Subcutaneous preadipocyte (primary cell): ENCODE measurements around the gene TOMM34. TPM values are rescaled to one million over a fixed set of nuclear protein-coding genes. Genes with fewer than 3 reads are reported as not detected.

Experiments used
- small RNA-seq: library from RNA; depleted of rRNA; stranded (forward); fragments of <200 nt; gene quantifications from one replicate; pipeline ENCODE3, GENCODE V24; 2012
- total RNA-seq: library from RNA; depleted of rRNA; stranded (reverse); fragments of >200 nt; gene quantifications from 2 replicates; pipeline ENCODE4 v1.2.3, GENCODE V29; 2012

The TOMM34 gene, protein sequence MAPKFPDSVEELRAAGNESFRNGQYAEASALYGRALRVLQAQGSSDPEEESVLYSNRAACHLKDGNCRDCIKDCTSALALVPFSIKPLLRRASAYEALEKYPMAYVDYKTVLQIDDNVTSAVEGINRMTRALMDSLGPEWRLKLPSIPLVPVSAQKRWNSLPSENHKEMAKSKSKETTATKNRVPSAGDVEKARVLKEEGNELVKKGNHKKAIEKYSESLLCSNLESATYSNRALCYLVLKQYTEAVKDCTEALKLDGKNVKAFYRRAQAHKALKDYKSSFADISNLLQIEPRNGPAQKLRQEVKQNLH
- 23.9 and 33.2 TPM in 2 replicates for total RNA-seq

GRCh38 chr20:44960103-44960852 lies at the start of gene TOMM34:
TOMM34 (minus strand) TSS chr20:44960397; CDS start chr20:44960333, 64 bp downstream.

DNA sequence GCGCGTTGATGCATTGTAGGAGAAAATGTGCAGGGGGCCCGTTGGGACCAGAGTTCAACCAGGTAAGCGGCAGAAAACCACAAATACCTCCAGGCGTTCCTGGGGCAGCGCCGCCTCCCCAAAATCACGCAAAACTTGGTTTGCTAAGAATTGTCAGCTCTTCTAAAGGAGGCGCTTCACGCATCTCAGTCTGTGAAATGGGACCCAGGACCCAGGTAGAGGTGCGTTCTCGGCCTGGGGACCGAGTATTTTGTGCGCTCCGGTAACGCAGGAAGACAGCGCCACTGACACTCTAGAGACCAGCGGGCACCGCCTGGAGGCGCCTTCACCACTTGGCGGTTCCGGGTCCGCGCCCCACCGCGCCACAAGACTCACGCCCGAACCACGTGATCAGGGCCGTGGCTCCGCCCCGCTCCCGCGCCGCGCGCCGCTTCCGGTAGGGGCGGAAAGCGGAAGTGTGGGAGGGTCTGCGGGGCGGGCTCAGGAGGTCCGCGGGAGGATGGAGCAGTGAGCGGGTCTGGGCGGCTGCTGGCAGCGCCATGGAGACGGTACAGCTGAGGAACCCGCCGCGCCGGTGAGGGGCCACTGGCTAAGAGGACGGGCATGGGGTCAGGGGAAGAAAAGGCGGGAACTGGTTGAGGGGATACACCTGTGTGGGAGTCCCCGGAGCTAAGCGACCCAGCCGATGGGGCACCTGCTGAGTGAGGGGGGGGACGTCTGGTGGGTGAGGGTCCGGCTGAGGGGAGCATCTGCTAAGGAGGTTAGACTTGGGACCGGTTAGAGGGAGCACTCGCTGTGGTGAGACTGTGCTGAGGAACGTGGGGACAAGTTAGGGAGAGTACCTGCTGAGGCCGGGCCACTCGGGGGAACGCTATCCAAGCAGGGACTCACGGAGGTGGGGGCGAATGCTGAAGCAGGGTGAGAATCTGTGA lies 6.1 kb upstream of the TOMM34 start, which contains the start of gene STK4:
Gene STK4, plus strand, starts transcription at position 483 of the 932 bp plus-strand sequence. Its CDS starts 57 bp downstream, at position 540.

DNA sequence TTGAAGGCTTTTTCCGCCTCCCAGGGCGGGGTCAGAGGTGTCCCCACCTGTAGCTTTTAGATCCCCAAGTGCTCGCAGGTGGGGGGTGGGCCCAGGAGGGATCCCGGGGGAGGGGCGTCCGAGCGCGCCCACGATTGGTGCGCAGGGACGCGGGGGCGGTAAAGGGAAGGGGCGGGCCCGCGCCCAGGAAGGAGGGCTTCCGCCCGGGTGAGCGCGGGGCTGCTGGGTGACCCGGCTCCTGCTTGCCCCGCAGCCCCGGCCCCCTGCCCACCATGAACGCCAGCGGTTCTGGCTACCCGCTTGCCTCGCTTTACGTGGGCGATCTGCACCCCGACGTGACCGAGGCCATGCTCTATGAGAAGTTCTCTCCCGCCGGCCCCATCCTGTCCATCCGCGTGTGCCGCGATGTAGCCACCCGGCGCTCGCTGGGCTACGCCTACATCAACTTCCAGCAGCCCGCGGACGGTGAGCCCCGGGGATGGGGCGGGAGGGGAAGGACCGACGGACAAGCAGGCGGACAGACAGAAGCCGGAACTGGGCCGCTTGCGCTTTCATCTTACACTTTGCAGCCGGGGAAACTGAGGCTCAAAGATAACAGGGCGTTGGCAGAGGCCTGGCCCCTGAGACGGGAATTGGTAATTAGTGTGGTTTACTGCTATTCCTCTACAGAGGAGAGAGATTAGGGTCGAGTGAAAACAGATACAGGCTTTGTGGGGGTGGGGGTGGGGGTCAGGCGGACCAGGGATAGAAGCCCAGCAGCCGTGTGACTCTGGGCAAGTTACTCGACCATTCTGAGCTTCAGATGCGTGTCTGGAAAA lies 50.1 kb downstream of the TOMM34 start, which contains the start of gene PABPC1L:
Gene PABPC1L, plus strand, starts transcription at position 189 of the 818 bp plus-strand sequence. Its CDS starts 84 bp downstream, at position 273.

Small RNAs within 50 kb of the gene (small RNA-seq; reads per million reads assigned to genes)
- gene RF00019: not detected

Other genes starting within 250 kb of the TOMM34 start
- gene CCN5, start 245.0 kb downstream of the TOMM34 start, total RNA-seq: 6.1 and 129 TPM in 2 replicates
- 1.4 and 3.3 TPM in 2 replicates for gene KCNK15, start 214.5 kb downstream of the TOMM34 start, total RNA-seq
- not detected in 2 replicates for gene RIMS4, start 149.9 kb downstream of the TOMM34 start, total RNA-seq
- 70.9 and 105 TPM in 2 replicates for gene YWHAB, start 74.7 kb downstream of the TOMM34 start, total RNA-seq
- gene PABPC1L, start 50.3 kb downstream of the TOMM34 start, total RNA-seq: 12.3 and 16.5 TPM in 2 replicates
- 20.6 and 34.4 TPM in 2 replicates for gene STK4, start 6.1 kb upstream of the TOMM34 start, total RNA-seq
- under 0.01 and 0.20 TPM in 2 replicates for gene KCNS1, start 140.7 kb upstream of the TOMM34 start, total RNA-seq
- gene WFDC5, start 154.8 kb upstream of the TOMM34 start, total RNA-seq: not detected in 2 replicates
- not detected in 2 replicates for gene WFDC12, start 164.1 kb upstream of the TOMM34 start, total RNA-seq
- not detected in 2 replicates for gene PI3, start 214.5 kb upstream of the TOMM34 start, total RNA-seq
- gene SEMG1, start 246.6 kb upstream of the TOMM34 start, total RNA-seq: not detected in 2 replicates